ENCODE data around the gene HAPSTR1.
A peak's percentile ranks its signal among the peaks of the same experiment; 100 is the strongest.

The HAPSTR1 gene

GRCh38 chr16:9123401-9123800 is 32.0 kb downstream of the HAPSTR1 start:
- no peak for DNase-seq (ENCODE audit: low read depth)

- no peak for DNase-seq (ENCODE audit: low read depth)
Measured at GRCh38 chr16:9123871-9124270, 32.4 kb downstream of the HAPSTR1 start.

GRCh38 chr16:9124444-9124843 is 33.0 kb downstream of the HAPSTR1 start:
- no peak for DNase-seq (ENCODE audit: low read depth)

GRCh38 chr16:9124908-9125584 is 33.6 kb downstream of the HAPSTR1 start:
- no peak for DNase-seq (ENCODE audit: low read depth)

GRCh38 chr16:9125658-9126505 is 34.4 kb downstream of the HAPSTR1 start:
- no peak for DNase-seq (ENCODE audit: low read depth)

GRCh38 chr16:9126609-9127008 is 35.2 kb downstream of the HAPSTR1 start:
- DNase-seq (ENCODE audit: low read depth): no peak

GRCh38 chr16:9128346-9129342 is 37.2 kb downstream of the HAPSTR1 start:
- DNase-seq (ENCODE audit: low read depth): no peak

- no peak for DNase-seq (ENCODE audit: low read depth)
Measured at GRCh38 chr16:9134306-9134705, 42.9 kb downstream of the HAPSTR1 start.

GRCh38 chr16:9134739-9135138 is 43.3 kb downstream of the HAPSTR1 start:
- no peak for DNase-seq (ENCODE audit: low read depth)

- no peak for DNase-seq (ENCODE audit: low read depth)
Measured at GRCh38 chr16:9135797-9136196, 44.4 kb downstream of the HAPSTR1 start.

- DNase-seq (ENCODE audit: low read depth): no peak
Measured at GRCh38 chr16:9136596-9136995, 45.2 kb downstream of the HAPSTR1 start.

- DNase-seq (ENCODE audit: low read depth): no peak
Measured at GRCh38 chr16:9138021-9138680, 46.7 kb downstream of the HAPSTR1 start.

GRCh38 chr16:9138731-9139501 is 47.5 kb downstream of the HAPSTR1 start:
- DNase-seq (ENCODE audit: low read depth): peak; percentile 41

- no peak for DNase-seq (ENCODE audit: low read depth)
Measured at GRCh38 chr16:9139965-9140364, 48.5 kb downstream of the HAPSTR1 start.

Measured in stimulated activated CD8-positive, alpha-beta memory T cell treated with anti-CD3 and anti-CD28 coated beads, Interleukin-12 subunit alpha, Interleukin-12 subunit beta, amount 100 ng/mL, for 1 hour (primary cell).